Daoy (cell line): ENCODE results near the gene ZBTB7B. TPM values are rescaled to one million over a fixed set of nuclear protein-coding genes. Genes with fewer than 3 reads are reported as not detected.

Experiments used
- DNase-seq: peaks from one replicate; pipeline ENCODE4 v3.0.0-alpha.2; 2015; ENCODE audit warnings: low read depth
- total RNA-seq: library from RNA; depleted of rRNA; stranded (reverse); fragments of >200 nt; shearing (Covaris generic); gene quantifications from 2 replicates; pipeline ENCODE4 v1.2.3, GENCODE V29; 2014

ZBTB7B gene
- total RNA-seq, 1 experiment from 2014 or later = 11.7 TPM

DNA sequence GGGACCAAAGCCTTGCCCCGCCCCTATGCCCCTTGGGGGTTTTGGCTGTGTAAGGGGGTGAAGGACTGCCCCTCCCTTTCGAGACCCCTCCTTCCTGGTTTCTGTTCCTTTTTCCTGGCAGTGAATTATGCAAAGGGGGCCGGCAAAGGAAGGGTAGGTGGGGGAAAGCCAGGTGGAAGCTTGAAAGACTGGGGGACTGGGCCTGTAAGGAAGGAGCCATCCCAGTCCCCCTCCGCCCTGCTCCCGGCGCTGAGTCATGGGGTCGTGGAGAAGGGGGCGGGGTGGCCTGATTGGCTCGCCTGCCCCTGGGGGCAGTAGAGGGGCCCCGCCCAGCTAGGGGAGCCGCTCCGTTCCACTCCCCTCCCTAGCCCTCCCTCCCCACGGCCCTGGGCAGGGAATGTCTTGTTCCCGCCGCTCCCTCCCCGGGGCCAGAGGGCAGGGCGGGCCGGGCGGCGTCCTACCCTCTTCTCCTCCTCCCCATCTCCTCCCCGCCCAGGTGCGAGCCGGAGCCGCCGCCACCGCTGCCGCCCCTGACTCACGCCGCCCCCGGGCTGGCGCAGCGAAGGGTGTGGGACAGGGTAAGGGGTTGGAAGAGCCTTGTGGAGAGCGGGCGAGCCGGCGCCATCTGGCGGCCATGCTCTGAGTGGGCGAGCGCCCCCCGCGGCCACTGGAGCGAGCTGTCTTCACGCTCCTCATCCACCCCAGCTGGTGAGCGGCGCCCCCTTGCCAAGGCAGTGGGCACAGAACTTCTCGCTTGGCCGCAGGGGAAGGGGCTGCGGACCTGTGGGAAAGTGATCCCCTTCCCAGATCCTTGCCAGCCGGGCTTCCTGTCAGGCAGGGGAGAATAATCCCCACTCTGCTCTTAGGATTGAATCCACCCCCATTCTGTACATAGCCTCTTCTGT lies 14.7 kb downstream of the ZBTB7B start:
- DNase-seq = peak; percentile 98

DNA sequence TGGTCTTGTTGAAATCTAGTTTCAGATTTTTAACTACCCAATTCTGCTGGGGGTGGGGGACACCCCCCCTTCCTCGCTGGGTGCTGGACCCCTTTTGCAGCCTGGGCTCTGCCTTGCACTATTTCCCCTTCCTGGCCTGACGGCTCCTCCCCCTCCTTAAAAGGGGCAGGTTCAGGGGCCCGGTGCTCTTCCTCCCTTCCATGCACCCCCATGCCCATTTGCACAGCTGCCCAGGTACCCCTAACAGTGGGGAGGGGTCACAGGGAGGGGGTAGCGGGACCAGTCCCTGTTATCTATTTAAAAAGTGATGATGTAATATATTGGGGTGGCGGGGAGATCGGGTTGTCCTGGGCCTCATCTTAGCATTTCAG lies 15.3 kb downstream of the ZBTB7B start:
- no peak for DNase-seq

DNA sequence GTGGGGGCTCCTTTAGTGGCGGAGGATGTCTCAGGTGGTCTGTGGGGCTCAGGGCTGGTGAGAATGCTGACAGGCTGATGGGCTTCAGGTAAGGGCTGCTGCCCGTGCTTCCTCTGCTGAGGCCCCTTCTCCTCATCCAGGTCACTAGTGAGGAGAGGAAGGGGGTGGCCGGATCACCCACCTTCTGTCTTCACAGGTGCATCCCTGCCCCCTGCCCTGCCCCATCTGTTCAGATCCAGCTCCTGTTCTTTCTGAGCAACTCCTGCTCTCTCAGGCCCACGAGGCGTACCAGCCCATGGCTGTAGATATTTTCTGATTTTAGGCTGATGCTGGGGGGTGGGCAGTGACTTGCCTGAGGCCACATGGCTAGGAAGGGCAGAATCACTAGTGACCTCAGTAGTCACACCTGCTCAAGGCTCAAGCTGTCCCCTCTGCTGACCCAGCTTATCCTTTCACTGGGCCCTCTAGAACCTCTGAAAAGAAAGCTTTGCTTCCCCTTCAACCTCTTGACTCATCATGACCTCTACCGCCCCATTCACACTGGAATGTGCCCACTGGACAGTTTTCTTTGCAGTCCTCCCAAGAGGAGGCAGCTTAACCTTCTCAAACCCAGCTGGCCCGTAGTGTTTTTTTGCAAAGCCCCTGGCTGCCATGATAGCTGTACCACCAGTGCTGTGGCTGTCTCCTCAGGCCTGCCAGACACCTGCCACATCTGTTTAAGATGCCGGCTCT lies 16.2 kb downstream of the ZBTB7B start:
- no peak for DNase-seq

DNA sequence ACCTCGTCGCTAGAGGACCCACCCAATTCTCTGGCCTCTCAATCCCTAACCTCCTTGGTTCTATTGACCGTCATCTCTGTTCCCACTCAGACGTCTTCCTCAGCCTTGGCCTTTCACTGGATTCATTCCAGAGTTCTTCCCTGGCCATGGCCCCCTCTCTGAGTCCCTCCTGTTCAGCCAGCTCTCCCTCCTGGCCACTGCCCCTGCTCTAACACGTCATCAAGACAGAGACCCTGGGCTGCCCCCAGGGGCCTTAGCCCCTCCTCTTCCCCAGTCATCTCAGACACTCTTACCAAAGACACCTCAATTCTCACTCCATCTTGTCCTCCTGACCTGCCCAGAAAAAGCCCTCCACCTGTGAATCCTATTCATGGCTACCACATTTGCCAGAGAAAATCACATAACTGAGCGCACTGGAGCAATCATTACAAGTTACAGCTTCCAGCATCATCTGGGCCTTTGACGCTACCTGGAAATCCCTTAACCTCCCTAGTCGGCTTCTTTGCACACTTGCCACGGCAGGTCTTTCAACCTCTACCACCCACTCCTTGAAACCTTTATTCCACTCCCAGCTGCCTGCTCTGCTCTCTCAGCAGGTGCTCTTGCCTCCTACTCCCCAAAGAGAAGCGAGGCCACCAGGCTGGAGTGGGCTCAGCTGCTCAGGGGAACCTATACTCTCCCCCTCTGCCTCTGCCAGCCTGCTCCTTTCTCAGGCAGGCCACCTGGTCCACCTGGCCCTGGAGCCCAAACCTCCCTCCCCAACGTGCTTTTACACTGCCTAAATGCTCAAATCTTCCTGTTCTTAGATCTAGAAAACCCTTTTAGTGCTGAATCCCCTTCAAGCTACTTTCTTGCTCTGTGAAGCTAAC lies 17.0 kb downstream of the ZBTB7B start:
- no peak for DNase-seq

DNA sequence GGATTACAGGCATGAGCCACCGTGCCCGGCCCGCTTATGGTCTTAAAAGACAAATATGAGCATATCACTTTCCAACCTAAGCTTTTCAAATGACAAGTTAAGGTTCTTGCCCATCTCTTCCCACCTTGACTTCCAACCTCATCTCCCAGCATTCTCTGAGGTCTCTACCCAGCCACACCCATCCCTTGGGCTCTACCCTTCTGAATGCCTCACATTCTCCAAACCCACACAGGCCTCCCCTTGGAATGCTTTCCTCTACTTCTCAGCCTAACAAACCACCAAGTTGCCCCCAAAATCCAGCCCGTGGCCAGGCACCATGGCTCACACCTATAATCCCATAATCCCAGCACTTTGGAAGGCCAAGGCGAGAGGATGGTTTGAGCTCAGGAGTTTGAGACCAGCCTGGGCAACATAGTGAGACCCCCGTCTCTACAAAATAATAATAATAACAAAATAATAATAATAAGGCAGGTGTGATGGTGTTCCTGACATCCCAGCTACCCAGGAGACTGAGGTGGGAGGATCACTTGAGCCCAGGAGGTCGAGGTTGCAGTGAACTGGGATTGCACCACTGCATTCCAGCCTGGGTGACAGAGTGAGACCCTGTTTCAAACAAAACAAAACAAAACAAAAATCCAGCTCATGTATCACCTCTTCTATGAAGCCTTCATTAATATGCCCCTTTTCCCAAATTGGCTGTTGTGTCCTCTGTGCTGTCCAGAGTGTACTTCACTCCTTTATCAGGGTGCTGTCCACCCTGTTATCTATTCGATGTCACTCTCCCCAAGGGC lies 19.7 kb downstream of the ZBTB7B start:
- no peak for DNase-seq

DNA sequence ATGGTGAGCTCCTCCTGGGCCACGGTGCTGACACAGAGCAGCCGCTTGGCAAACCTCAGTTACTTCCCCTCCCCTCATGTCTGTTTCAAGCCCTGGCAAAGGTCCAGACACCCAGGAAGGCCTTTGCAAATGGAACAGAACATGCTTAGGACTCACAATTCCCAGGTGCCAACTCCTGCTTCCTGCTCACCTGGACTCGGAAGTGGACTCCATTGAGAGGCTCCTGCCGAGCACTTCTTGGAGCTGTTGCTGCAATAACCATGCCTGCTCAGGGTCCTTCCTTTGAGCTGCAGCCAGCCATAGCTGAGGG lies 20.3 kb downstream of the ZBTB7B start:
- DNase-seq = no peak

DNA sequence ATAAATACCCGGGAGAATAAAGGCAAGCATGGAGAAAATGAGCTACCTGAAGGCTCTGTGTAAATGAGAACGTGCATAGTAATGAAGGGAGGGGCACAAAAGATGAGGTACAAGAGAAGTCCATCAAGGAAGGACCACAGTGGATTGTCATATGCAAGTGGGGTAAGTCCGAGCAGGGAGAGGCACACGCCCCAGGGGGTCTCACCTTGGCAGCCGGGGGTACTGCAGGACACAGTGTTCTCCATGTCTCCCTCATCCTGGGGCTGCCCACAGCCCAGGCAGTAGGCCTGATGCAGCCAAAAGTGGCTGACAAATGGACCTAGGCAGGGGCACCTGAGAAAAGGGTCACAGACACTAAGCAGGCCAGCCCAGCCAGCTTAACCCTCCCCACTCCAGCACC lies 21.0 kb downstream of the ZBTB7B start:
- no peak for DNase-seq

DNA sequence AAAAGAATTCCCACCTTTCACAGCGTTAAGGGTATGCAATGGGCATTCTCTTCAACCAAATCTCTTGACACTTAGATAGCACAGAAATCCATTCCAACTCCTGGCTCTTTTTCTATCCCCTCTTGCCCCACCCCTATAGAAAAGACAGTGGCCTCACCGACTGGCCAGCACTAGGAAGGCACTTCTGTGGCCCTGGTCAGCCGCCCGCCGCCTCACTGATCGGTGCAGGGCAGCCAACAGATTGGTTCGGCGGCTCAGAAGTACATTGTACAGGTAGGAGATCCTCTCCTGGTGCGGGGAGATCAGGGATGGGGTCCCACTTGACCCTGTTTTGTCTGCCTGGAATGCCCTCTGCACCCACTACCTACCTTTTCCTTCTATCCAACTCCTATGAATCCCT lies 21.7 kb downstream of the ZBTB7B start:
- no peak for DNase-seq

DNA sequence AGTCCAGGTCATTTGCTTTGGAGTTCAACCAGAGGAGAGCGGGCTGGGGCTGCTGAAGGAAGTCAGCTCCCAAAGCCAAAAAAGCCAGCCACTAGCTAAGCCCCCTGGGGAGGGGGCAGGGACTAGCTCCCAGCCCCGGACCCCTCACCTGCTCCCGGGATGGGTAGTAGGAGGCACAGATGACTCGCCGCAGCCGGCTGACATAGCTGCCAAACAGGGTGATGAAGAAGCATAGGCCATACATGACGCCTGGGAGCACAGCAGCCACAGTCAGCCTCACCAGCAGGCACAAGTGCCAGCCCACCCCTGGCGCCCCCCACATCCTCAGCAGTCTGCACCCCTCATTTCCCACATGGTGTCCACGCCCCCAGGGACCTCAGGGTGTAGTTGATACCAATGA lies 23.6 kb downstream of the ZBTB7B start:
- no peak for DNase-seq

DNA sequence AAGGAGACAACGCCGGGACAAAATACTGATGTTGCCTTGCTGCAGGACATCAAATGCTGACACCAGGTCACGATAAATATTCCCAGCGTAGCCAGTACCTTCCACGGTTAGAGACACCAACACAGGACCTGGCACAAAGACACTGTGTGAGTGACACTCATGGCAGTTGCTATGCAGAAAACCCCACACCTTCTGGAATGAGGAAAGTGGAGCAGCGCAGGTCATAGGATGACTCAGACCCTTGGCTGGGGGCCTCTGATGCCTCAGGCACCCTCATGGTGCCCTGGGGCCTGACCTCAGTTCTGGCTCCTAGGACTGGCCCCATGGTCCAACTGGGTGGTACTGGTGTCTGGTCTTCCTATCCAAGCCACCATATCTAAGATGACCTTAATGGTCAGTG lies 24.0 kb downstream of the ZBTB7B start:
- DNase-seq = peak; percentile 72

DNA sequence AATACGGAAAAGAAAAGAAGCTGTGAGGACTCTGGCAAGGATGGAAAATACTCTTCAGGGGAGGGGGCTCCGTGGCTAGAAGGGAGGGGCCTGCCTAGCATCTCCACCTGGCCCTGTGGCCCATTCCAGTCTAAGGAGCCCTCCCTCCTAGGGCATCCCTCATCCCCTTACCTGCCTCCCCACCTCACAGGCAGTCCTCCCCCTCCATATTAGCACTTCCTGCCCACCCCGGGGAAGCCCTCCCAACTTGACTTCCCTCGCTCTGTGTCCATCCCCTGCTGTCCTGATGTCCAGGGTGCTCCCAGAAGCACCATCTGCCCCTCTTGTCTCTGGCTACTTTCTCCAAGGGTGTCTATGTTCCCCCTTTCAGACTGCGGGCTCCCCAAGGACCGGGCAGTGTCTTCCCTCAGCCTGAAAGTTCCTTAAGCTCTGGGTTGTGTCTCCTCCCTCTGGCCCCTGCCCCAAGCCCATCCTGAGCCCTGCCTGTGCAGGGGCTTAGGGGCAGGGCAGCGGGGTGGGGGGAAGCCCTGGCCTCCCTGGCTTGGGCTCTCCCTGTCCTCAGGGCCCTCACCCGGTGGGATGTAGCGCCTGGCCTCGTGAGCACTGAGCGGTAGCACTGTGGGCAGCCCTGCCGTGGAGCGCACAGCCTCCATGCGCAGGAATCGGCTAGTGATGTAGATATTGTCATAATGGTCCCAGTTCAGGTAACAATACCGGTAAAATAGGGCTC lies 27.1 kb downstream of the ZBTB7B start:
- DNase-seq = no peak

DNA sequence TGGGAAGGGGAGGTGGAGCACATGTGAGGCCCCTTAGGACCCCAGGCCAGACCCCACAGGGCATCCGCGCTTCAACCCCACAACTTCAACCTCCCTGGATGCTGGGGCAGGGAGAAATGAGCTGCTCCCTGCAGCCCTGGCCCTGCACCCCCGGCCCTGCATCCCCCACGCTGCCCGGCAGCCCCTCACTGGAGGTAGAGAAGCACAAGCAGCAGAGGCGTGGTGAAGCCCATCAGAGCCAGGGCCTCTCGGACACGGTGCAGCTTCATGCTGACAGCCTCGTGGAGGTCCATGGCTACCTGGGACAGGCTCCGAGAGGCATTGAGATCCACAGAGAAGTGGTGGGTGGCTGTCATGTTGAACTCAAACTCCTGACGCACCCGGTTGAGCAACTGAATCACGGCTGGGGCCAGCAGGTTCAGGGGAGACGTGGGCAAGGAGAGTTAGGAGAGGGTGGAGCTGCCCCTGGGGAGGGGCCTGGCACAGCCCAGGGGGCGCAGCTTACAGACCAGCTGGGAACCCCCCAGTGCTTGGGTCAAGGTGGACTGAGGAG lies 27.7 kb downstream of the ZBTB7B start:
- no peak for DNase-seq

DNA sequence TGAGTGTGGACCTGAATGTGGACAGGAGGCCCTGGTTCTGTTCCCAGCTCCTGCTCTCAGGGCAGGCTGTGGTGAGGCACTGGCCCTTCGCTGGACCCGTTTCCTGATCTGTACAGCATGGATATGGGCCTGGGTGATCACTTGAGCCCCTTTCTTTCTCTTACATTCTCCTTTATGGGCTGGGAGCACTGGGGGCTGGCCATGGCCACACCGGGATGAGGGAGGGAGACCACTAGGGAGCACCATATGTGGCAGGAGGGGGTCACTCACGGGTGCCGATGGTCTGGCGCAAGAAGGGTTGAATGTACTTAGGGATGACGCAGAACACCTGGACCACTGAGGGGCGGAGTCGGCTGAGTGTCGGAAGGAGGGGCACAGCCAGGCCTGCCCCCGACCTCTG lies 28.3 kb downstream of the ZBTB7B start:
- no peak for DNase-seq

DNA sequence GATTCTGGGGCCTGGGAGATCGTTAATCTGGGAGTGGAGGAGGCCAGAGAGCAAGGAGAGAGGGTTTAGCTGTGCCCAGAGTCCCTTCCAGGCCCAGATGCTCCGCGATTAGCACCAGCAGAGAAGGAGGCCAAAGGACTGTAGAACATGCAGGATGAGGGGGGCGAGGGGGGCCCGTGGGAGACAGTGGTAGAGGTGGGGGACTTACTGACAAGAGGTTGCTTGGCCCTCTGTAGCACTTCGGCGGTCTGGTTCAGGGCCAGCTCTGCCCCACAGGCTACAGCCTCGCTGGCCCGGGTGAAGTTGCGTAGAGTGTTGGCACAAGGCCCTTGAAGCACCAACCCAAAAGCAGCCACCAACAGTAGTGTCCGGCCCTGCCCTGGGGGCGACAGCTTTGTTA lies 30.3 kb downstream of the ZBTB7B start:
- DNase-seq = no peak

DNA sequence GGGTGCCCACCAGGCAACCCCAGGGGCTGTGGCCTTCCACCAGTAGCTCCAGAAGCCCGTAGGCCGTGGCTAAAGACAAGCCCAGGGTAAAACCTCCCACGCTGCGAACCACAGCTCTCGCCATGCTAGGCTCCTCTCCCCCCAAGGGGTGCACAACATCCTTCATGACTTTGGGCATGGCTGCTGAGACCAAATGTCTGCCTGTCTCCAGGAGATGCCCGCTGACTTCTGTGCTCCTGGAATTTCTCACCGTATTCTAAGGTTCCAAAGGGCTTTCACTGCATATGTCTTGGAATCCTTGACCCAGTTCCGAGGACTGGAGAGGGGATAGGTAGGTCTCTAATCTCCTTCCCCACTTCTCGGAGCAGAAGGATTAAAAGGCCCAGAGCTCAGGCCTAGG lies 30.9 kb downstream of the ZBTB7B start, which contains the start of the genes DCST1 and DCST2:
DCST1 (plus strand) TSS at position 301 of the 400 bp plus-strand sequence. CDS start 213 bp downstream, outside the sequence.
DCST2 (minus strand) TSS at position 258 of the 400 bp plus-strand sequence; CDS start at position 178, 80 bp downstream.
- DNase-seq = no peak

DNA sequence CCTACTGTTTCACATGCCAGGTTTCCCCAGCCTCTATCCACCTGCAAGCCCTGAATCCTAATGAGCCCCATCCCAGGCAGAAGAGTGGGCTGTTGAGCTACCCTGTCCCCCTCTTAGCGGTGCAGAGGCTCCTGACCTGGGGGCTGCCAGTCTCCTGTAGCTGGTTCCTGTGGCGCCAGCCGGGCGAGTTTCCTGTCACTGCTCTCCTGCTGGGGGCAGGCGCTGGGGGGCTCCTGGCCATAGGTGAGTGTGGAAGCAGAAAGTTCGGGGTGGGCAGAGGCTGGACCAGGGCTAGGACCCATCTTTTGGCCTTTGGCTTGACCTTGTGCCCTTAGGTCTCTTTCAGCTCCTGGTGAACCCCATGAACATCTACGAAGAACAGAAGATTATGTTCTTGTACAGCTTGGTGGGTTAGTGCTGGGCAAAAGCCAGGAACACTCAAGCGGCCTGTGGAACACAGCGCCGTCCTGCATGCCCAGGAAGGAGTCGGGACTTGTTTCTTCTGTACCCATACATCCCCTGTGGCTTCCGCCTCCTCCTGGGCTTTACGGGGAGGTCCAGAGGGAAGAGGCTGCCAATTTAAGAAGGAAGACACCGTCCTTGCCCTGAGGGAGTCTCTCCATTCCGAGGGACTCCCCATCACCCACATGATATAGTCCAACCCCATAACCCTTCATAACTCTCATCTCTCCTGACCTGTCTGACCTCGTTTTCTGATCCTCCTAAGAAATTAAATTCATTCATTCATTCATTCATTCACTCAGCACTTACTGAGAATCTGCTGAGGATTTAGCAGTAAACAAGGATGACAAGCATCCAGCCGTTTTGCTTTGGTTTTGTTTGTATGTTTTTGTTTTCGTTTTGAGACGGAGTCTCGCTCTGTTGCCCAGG lies 32.0 kb downstream of the ZBTB7B start:
- DNase-seq = no peak

DNA sequence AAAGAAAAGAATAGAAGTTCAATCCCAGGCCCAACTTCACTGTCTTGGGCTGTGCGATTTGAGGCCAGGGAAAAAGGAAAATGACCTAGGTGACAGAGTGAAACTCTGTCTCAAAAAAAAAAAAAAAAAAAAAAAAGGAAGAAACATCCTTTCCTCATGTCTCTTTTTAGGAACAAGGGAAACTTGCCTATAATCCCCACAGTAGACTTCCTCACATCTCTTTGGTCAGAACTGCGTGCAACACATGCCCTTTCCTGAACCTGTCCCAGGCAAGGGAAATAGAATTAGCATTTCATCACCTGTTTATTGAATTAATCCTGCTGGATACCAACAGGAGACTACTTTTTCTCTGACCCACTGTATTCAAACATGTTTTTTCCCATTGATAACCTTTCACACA lies 33.3 kb downstream of the ZBTB7B start:
- no peak for DNase-seq

DNA sequence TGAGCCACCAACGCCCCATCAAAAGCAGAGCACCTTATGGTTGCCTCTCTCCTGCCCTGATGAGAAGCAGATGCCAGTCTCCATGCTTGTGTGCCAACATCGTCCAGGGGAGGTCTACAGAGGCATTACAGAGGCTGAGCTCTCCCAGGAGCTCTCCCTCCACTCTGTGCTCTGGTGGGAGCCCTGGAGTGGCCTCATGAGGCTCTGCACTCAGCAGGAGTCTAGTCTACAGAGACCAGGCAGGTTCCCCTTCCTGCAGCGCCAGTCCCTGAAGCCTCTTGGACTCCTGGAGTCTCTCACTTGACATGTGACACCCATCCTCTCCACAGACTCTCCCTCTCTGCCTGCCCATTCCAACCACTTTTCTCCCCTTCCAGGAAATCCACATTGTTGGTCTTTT lies 34.4 kb downstream of the ZBTB7B start:
- DNase-seq = no peak

DNA sequence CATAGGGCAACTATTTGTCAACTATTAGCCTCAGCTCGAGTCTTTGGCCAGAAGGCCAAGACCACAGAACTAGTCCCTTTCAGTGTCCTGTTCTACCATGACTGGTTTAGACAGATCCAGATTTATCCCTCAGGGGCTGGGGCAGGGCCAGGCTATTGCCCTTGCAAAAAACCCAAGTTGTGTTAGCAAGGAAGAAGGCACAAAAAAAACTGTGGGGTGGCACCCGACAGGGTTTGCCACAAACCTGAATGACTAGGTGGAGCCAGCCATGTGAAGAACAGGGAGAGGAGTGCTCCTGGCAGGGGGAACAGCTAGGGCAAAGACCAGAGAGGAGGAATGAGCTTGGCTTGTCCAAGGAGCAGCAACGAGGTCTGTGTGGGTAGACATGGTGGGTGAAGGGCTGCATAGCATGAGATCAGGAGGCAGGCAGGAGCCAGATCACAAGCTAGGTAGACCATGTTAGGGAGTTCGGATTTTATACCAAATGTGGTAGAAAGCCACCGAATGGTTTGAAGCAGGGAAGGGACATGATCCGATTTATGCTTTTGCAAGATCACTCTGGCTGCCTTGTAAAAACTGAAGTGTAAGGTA lies 35.3 kb downstream of the ZBTB7B start:
- DNase-seq = no peak
